HEK293T (cell line): ENCODE data around the gene CRADD.
A peak's percentile ranks its signal among the peaks of the same experiment; 100 is the strongest.

Source experiments
- CTCF ChIA-PET: fragments of 350-600 bp; formaldehyde crosslinking; extraction: SDS; loops from one replicate; lab custom pipeline; 2021; ENCODE audit warnings: antibody characterized with exemption, inconsistent platforms; lab: Yijun Ruan, JAX
- POLR2A ChIA-PET: fragments of 350-600 bp; formaldehyde crosslinking; extraction: SDS; loops from one replicate; lab custom pipeline; 2020; ENCODE audit warnings: antibody characterized with exemption, inconsistent platforms; lab: Yijun Ruan, JAX
- DNase-seq: peaks from one replicate; pipeline ENCODE4 v3.0.0; 2012; ENCODE audit warnings: mixed read lengths; ENCODE audit errors: extremely low spot score
- ARNT ChIP-seq: fragments of 450-650 bp; IDR thresholded peaks from 2 replicates; pipeline ENCODE4 v1.6.1; 2017; ENCODE audit warnings: mild to moderate bottlenecking
- BHLHE40 ChIP-seq: fragments of 450-650 bp; IDR thresholded peaks from 2 replicates; pipeline ENCODE4 v1.6.1; 2016; ENCODE audit warnings: mild to moderate bottlenecking, moderate library complexity, borderline replicate concordance
- CTBP1 ChIP-seq: fragments of 450-650 bp; IDR thresholded peaks from 2 replicates; pipeline ENCODE4 v1.6.1; 2016; ENCODE audit warnings: borderline replicate concordance
- ELF4 ChIP-seq: fragments of 450-650 bp; IDR thresholded peaks from 2 replicates; pipeline ENCODE4 v1.6.1; 2017; ENCODE audit warnings: antibody characterized with exemption
- FOXA1 ChIP-seq: fragments of 450-650 bp; IDR thresholded peaks from 2 replicates; pipeline ENCODE4 v1.6.1; 2016; ENCODE audit warnings: mild to moderate bottlenecking
- FOXK2 ChIP-seq: fragments of 450-650 bp; IDR thresholded peaks from 2 replicates; pipeline ENCODE4 v1.6.1; 2016; ENCODE audit warnings: mild to moderate bottlenecking
- FOXM1 ChIP-seq: fragments of 450-650 bp; IDR thresholded peaks from 2 replicates; pipeline ENCODE4 v1.6.1; 2017; ENCODE audit warnings: mild to moderate bottlenecking, borderline replicate concordance
- HDGF ChIP-seq: fragments of 450-650 bp; IDR thresholded peaks from 2 replicates; pipeline ENCODE4 v1.6.1; 2017; ENCODE audit warnings: antibody characterized with exemption, borderline replicate concordance
- L3MBTL2 ChIP-seq: fragments of 450-650 bp; conservative IDR thresholded peaks from 2 replicates; pipeline ENCODE4 v1.6.1; 2016; ENCODE audit warnings: mild to moderate bottlenecking
- LEF1 ChIP-seq: fragments of 450-650 bp; IDR thresholded peaks from 2 replicates; pipeline ENCODE4 v1.6.1; 2017; ENCODE audit warnings: mild to moderate bottlenecking, borderline replicate concordance
- NFRKB ChIP-seq: fragments of 450-650 bp; IDR thresholded peaks from 2 replicates; pipeline ENCODE4 v1.6.1; 2016; ENCODE audit warnings: mild to moderate bottlenecking, moderate library complexity
- PKNOX1 ChIP-seq: fragments of 450-650 bp; IDR thresholded peaks from 2 replicates; pipeline ENCODE4 v1.6.1; 2016
- SP1 ChIP-seq: fragments of 450-650 bp; IDR thresholded peaks from 2 replicates; pipeline ENCODE4 v1.6.1; 2017
- SUZ12 ChIP-seq: fragments of 450-650 bp; IDR thresholded peaks from 2 replicates; pipeline ENCODE4 v1.6.1; 2016; ENCODE audit warnings: mild to moderate bottlenecking
- TARDBP ChIP-seq: fragments of 450-650 bp; IDR thresholded peaks from 2 replicates; pipeline ENCODE4 v1.6.1; 2016
- ZNF384 ChIP-seq: fragments of 450-650 bp; IDR thresholded peaks from 2 replicates; pipeline ENCODE4 v1.6.1; 2016

Gene CRADD

DNA sequence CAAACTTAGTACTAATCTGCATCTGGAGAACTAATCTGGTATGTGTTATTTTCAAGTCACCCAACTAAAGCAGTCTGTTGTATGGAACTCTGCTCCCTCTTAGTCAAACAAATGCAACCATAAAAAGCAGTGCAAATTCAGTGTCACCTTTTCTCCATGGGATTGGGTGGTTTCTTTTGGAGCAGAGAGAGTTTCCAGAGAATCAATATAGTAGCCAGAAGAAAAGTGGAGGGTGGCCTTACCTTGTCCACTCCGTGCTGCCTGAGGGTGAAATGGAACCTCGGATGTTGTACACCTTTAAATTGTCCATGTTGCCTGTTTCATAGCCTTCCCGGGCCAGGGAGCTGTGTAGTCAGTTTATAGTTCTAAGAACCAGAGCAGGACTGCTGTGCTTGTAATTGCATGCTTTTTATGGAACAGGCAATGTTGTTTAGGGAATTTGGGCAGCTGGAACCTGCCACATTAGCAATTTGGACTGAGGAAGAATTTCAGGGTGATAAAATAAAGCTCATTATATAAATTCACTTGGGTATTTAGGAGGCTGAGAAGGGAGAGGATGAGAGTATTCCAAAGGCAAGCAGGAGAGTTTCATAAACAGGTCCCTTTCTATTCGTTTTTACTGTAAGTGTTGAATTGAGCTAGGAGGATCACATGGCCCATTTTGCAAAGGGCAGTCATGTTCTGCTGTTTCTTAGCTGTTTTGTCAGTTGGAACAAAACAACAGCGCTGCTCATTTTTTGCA lies 60.5 kb downstream of the CRADD start:
- ChIA-PET CTCF (interaction anchor here (0.6 to 1.4 kb wide), 3 partner anchors 167 to 364 kb away, joined by 3 to 4 read pairs (median 4); no protein-coding TSS in a partner anchor), POLR2A (interaction anchor here (1.7 kb wide), 1 partner anchor 61 kb away, joined by 4 read pairs; the partner anchor contains the start of gene CRADD)
- TF ChIP-seq L3MBTL2 (no peak), FOXA1 (no peak), ELF4 (no peak), ZNF384 (no peak)
- no peak for DNase-seq

DNA sequence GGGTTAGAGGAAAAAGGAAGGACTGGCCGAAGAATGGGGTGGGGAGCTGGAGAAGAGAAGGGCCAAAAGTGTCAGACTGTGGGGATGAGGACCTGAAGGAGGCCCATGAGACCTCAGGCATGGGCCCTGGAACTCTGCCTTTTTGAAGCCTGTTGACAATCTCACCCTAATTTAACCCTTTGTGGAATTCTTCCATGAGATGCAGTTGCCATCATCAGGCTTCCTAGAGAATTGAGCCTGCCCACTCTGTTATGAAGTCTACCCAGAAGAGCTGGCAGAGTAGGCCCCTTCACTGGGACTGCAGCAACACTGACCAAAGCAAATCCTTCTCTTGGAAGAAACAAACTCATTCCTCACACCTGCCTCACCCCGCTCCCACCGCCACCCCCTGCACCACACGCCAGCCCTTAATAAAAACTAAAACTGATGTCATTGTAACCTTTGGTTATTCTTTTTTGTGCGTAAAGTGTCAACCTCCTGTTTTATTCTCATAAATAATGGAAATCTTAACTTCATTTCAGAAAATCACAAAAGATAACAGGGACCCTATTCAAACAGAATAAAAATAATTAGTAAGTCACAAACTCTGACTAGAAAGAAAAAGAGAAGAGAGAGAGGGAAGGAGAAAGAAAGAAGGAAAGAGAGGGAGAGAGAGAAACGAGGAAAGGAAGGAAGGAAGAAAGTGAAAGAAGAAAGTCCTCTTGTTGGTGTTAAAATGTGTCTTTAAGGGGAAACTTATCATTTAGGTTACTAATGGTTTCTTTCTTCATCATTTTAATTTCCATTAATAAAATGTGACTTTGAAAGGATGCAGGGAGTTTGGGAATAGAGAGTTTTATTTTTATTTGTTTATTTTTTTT lies 61.3 kb downstream of the CRADD start:
- no peak for TF ChIP-seq ZNF384
- TF ChIP-seq FOXA1, result no peak
- DNase-seq, result no peak
- ChIA-PET POLR2A (interaction anchor here (1.7 kb wide), 1 partner anchor 61 kb away, joined by 4 read pairs; the partner anchor contains the start of gene CRADD), CTCF (interaction anchor here (0.6 to 1.4 kb wide), 3 partner anchors 167 to 363 kb away, joined by 3 to 4 read pairs (median 4); no protein-coding TSS in a partner anchor)

DNA sequence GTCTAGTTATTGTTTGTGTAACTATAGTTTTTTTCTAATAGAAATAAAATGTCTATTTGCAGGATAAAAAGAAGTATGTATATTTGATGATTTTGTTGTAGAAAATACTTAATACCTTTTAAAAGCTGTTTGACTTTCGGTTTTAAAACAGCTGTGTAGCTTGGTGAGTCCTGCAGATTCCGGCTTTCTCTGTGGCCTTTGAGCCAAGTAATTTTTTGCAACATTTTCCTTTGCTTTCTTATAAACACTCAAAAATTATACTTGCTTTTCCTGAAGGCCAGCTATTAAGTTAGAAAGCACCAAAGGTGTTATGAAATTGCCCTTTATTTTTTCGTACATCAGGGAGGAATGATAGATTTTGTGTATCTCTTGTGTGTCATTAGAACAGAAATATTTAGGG lies 63.6 kb downstream of the CRADD start:
- ChIA-PET CTCF (no interaction called here), POLR2A (interaction anchor here (0.8 kb wide), 1 partner anchor 64 kb away, joined by 3 read pairs; the partner anchor contains the start of gene CRADD)
- TF ChIP-seq FOXA1 (no peak), L3MBTL2 (no peak), BHLHE40 (no peak), CTBP1 (no peak), TARDBP (no peak), PKNOX1 (no peak), FOXM1 (no peak), LEF1 (no peak), ELF4 (no peak), ARNT (no peak), HDGF (no peak), ZNF384 (no peak), SP1 (no peak), NFRKB (no peak), FOXK2 (no peak), SUZ12 (no peak)
- no peak for DNase-seq

DNA sequence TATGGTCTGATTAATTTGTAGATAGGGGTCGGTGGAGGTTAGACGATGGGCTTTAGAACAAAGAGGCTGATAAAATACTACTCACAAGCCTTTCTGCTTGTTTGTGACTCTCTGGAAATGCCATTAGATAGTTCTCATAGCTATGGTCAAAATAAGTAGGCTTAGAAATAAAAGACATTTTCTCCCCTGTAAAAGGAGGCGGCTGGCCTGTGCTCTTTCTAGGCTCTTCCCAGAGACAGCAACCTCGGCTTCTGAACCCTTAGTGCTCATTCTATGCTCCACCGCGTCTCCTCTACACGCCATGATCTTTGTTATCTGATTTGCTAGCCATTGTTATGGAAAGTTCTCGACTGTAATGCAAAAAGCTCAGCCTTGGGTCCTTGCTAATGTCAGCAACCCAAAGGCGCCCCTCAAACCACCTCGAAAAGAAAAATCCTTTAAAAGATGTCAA lies 64.5 kb downstream of the CRADD start:
- POLR2A ChIA-PET, result interaction anchor here (0.8 to 0.9 kb wide), 2 partner anchors 65 kb away, joined by 3 read pairs; partner anchors contain the start of gene CRADD
- CTCF ChIA-PET, result interaction anchor here (1.1 to 1.2 kb wide), 2 partner anchors 111 to 239 kb away, joined by 3 to 4 read pairs; no protein-coding TSS in a partner anchor
- no peak for DNase-seq

DNA sequence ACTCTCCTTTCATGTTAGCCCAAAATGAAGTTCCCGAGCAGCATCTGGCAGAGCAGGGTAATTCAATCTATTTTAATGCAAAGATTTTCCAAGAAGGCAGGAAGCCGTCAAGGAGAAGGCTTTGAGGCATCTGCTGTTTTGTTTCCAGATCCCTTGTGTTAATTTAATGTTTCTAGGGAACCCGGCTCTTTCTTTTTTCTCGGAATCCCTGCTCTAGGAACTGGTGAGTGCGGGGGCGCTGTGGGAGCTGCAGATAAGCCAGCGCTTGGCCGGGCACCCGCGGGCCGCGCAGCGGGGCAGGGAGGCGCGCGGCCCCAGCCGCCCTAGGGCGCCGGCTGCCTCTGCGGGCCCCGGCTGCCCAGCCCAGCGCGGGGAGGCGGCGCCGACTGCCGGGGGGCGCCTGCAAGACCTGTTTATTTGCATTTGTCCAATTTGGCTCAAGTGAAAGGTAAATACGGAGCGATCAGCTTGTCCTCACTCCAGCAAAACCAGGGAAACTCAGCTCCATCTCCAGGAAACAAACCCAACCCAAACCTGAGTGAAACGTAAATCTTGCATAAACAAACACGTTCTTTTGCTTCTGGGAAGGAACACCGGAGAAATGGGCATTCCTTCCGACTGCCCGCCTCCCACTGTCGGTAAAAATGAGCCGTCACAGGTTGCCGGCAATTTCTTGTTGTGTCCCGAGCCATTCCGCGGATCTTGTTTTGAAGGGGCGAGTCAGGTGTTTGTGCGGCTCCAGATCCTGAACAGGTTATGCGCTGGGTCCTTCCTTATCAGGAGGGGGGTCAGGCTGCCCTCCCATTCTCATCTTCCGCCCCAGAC lies 65.1 kb downstream of the CRADD start:
- CTCF ChIA-PET, result interaction anchor here (1.1 to 1.2 kb wide), 2 partner anchors 112 to 240 kb away, joined by 3 to 4 read pairs; no protein-coding TSS in a partner anchor
- TF ChIP-seq FOXM1, result peak; percentile 34; the same call in 1 of the 2 replicates
- TF ChIP-seq PKNOX1, result no peak
- DNase-seq, result peak; percentile 74
- POLR2A ChIA-PET, result interaction anchor here (0.9 kb wide), 1 partner anchor 66 kb away, joined by 3 read pairs; the partner anchor contains the start of gene CRADD

More for the DNA sequence above, 64.5 kb downstream of the CRADD start:
- TF ChIP-seq ARNT (no peak), CTBP1 (no peak), NFRKB (no peak), BHLHE40 (no peak), HDGF (no peak), L3MBTL2 (no peak), TARDBP (no peak), SP1 (no peak), PKNOX1 (no peak), ELF4 (no peak), SUZ12 (no peak), ZNF384 (no peak), LEF1 (no peak), FOXK2 (no peak), FOXA1 (no peak), FOXM1 (no peak)
